ENCODE measurements around the gene PRDM16.

Gene PRDM16

GRCh38 chr1:3101124-3101939, 32.3 kb downstream of the PRDM16 start:
- Histone ChIP-seq H3K4me1 (ENCODE audit: control insufficient read depth, insufficient read depth, low read length) (no peaks in the 10 kb centered on the region), H3K27me3 (ENCODE audit: control insufficient read depth, insufficient read depth, low read length) (no peaks in the 10 kb centered on the region), H3K27ac (ENCODE audit: low read depth, low read length) (no peak overlapping the region), H3K36me3 (ENCODE audit: control insufficient read depth, insufficient read depth, low read length) (no peaks in the 10 kb centered on the region), H3K9ac (ENCODE audit: low read length) (no peak overlapping the region), H3K4me3 (ENCODE audit: low read length) (no peak overlapping the region)

GRCh38 chr1:3102641-3103040, 33.6 kb downstream of the PRDM16 start:
- Histone ChIP-seq H3K9ac (ENCODE audit: low read length) (no peak overlapping the region), H3K4me1 (ENCODE audit: control insufficient read depth, insufficient read depth, low read length) (no peaks in the 10 kb centered on the region), H3K4me3 (ENCODE audit: low read length) (no peak overlapping the region), H3K36me3 (ENCODE audit: control insufficient read depth, insufficient read depth, low read length) (no peaks in the 10 kb centered on the region), H3K27me3 (ENCODE audit: control insufficient read depth, insufficient read depth, low read length) (no peaks in the 10 kb centered on the region), H3K27ac (ENCODE audit: low read depth, low read length) (no peak overlapping the region)

DNA sequence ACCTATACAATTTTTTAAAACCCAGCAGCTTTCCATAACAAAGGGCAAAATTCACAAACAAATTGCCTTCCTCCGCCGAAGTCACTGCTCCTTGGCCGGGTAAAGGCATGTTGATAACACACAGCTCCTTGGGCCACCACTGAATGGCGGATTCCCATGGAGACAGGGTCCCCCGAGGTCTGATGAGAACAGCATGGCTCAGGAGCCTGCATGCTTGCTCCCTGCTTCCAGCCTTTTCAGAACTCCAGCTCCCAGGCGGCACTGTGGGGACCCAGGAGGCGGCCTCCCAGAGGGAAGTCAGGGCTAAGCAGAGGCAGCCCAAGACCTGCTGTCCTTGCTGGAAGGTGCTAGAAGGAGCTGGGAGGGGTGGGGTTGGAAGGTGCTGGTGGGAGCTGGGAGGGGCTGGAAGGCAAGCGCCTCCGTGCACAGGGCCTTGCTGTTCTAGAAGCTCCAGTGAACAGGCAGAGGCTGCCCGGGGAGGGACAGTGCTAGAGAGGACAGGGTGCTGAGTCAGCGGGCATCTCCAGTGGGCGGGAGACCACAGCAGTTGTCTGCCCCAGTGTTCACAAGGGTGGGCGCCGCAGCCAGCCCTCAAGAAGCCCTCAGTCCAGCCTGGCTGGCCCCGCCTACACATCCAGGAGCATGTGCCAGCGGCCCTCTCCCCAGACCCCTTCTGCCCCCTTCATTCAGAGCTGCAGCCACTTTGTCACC, 35.1 kb downstream of the PRDM16 start:
- Histone ChIP-seq H3K4me3 (ENCODE audit: low read length) (no peak overlapping the region), H3K27me3 (ENCODE audit: control insufficient read depth, insufficient read depth, low read length) (no peaks in the 10 kb centered on the region), H3K9ac (ENCODE audit: low read length) (no peak overlapping the region), H3K27ac (ENCODE audit: low read depth, low read length) (no peak overlapping the region), H3K36me3 (ENCODE audit: control insufficient read depth, insufficient read depth, low read length) (no peaks in the 10 kb centered on the region), H3K4me1 (ENCODE audit: control insufficient read depth, insufficient read depth, low read length) (no peaks in the 10 kb centered on the region)

GRCh38 chr1:3105167-3105863, 36.3 kb downstream of the PRDM16 start:
- Histone ChIP-seq H3K9ac (ENCODE audit: low read length) (no peak overlapping the region), H3K27ac (ENCODE audit: low read depth, low read length) (no peak overlapping the region), H3K4me1 (ENCODE audit: control insufficient read depth, insufficient read depth, low read length) (no peaks in the 10 kb centered on the region), H3K4me3 (ENCODE audit: low read length) (no peak overlapping the region), H3K27me3 (ENCODE audit: control insufficient read depth, insufficient read depth, low read length) (no peaks in the 10 kb centered on the region), H3K36me3 (ENCODE audit: control insufficient read depth, insufficient read depth, low read length) (no peaks in the 10 kb centered on the region)

GRCh38 chr1:3106216-3106615, 37.2 kb downstream of the PRDM16 start:
- no peak overlapping the region for H3K4me3 ChIP-seq (ENCODE audit: low read length)
- no peaks in the 10 kb centered on the region for H3K36me3 ChIP-seq (ENCODE audit: control insufficient read depth, insufficient read depth, low read length)
- no peaks in the 10 kb centered on the region for H3K4me1 ChIP-seq (ENCODE audit: control insufficient read depth, insufficient read depth, low read length)
- H3K27me3 ChIP-seq (ENCODE audit: control insufficient read depth, insufficient read depth, low read length), result peaks cover 6% of the 10 kb centered on the region
- no peak overlapping the region for H3K27ac ChIP-seq (ENCODE audit: low read depth, low read length)
- H3K9ac ChIP-seq (ENCODE audit: low read length), result no peak overlapping the region

- Histone ChIP-seq H3K4me1 (ENCODE audit: control insufficient read depth, insufficient read depth, low read length) (no peaks in the 10 kb centered on the region), H3K4me3 (ENCODE audit: low read length) (no peak overlapping the region), H3K36me3 (ENCODE audit: control insufficient read depth, insufficient read depth, low read length) (no peaks in the 10 kb centered on the region), H3K27ac (ENCODE audit: low read depth, low read length) (no peak overlapping the region), H3K27me3 (ENCODE audit: control insufficient read depth, insufficient read depth, low read length) (peaks cover 6% of the 10 kb centered on the region), H3K9ac (ENCODE audit: low read length) (no peak overlapping the region)
Measured at GRCh38 chr1:3107201-3107600, 38.2 kb downstream of the PRDM16 start.

DNA sequence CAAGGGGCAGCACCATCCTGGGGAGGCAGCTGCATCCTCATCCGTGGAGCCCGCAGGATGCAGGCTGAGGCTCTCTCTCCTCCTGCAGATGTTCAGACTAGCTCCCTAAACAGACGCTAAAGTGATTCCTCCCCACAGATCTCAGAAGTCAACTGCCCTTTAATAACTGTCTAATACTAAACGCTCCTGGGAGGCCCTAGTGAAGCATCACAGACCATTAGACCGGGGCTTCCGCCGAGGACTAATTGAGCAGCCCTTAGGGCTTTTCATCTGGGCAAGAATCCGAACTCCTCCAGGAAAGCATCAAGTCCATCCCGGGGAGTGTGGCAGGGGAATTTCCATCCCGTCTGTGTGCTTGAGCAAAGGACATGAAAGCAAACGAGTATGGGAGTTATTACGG, 40.4 kb downstream of the PRDM16 start:
- Histone ChIP-seq H3K4me1 (ENCODE audit: control insufficient read depth, insufficient read depth, low read length) (no peaks in the 10 kb centered on the region), H3K27me3 (ENCODE audit: control insufficient read depth, insufficient read depth, low read length) (peaks cover 9% of the 10 kb centered on the region), H3K27ac (ENCODE audit: low read depth, low read length) (no peak overlapping the region)

GRCh38 chr1:3111348-3112021, 42.5 kb downstream of the PRDM16 start:
- H3K27me3 ChIP-seq (ENCODE audit: control insufficient read depth, insufficient read depth, low read length), result peaks cover 9% of the 10 kb centered on the region
- H3K9ac ChIP-seq (ENCODE audit: low read length), result no peak overlapping the region
- no peak overlapping the region for H3K4me3 ChIP-seq (ENCODE audit: low read length)
- no peaks in the 10 kb centered on the region for H3K4me1 ChIP-seq (ENCODE audit: control insufficient read depth, insufficient read depth, low read length)
- H3K36me3 ChIP-seq (ENCODE audit: control insufficient read depth, insufficient read depth, low read length), result no peaks in the 10 kb centered on the region
- H3K27ac ChIP-seq (ENCODE audit: low read depth, low read length), result no peak overlapping the region

More for the DNA sequence above, 40.4 kb downstream of the PRDM16 start:
- no peak overlapping the region for H3K4me3 ChIP-seq (ENCODE audit: low read length)
- H3K9ac ChIP-seq (ENCODE audit: low read length), result no peak overlapping the region
- no peaks in the 10 kb centered on the region for H3K36me3 ChIP-seq (ENCODE audit: control insufficient read depth, insufficient read depth, low read length)

GRCh38 chr1:3112526-3112925, 43.5 kb downstream of the PRDM16 start:
- Histone ChIP-seq H3K9ac (ENCODE audit: low read length) (no peak overlapping the region), H3K27me3 (ENCODE audit: control insufficient read depth, insufficient read depth, low read length) (peaks cover 9% of the 10 kb centered on the region), H3K36me3 (ENCODE audit: control insufficient read depth, insufficient read depth, low read length) (no peaks in the 10 kb centered on the region), H3K4me3 (ENCODE audit: low read length) (no peak overlapping the region), H3K4me1 (ENCODE audit: control insufficient read depth, insufficient read depth, low read length) (no peaks in the 10 kb centered on the region), H3K27ac (ENCODE audit: low read depth, low read length) (no peak overlapping the region)

- no peaks in the 10 kb centered on the region for H3K36me3 ChIP-seq (ENCODE audit: control insufficient read depth, insufficient read depth, low read length)
- peaks cover 9% of the 10 kb centered on the region for H3K27me3 ChIP-seq (ENCODE audit: control insufficient read depth, insufficient read depth, low read length)
- H3K4me1 ChIP-seq (ENCODE audit: control insufficient read depth, insufficient read depth, low read length), result no peaks in the 10 kb centered on the region
- no peak overlapping the region for H3K9ac ChIP-seq (ENCODE audit: low read length)
- H3K27ac ChIP-seq (ENCODE audit: low read depth, low read length), result no peak overlapping the region
- no peak overlapping the region for H3K4me3 ChIP-seq (ENCODE audit: low read length)
Measured at GRCh38 chr1:3113047-3113740, 44.2 kb downstream of the PRDM16 start.

- H3K9ac ChIP-seq (ENCODE audit: low read length), result no peak overlapping the region
- H3K4me3 ChIP-seq (ENCODE audit: low read length), result no peak overlapping the region
- H3K27me3 ChIP-seq (ENCODE audit: control insufficient read depth, insufficient read depth, low read length), result peaks cover 9% of the 10 kb centered on the region
- H3K36me3 ChIP-seq (ENCODE audit: control insufficient read depth, insufficient read depth, low read length), result no peaks in the 10 kb centered on the region
- no peak overlapping the region for H3K27ac ChIP-seq (ENCODE audit: low read depth, low read length)
- H3K4me1 ChIP-seq (ENCODE audit: control insufficient read depth, insufficient read depth, low read length), result no peaks in the 10 kb centered on the region
Measured at GRCh38 chr1:3113741-3114056, 44.7 kb downstream of the PRDM16 start.

All from rectal smooth muscle tissue (tissue), 1 donor.